Astrocyte (in vitro differentiated cells and primary cell): ENCODE data around the gene CCDC185.

Experiments used
- EZH2 ChIP-seq: IDR thresholded peaks from 2 replicates; pipeline ENCODE4 v1.6.1; 2012; ENCODE audit warnings: mild to moderate bottlenecking, low read length, inconsistent platforms; ENCODE audit not compliant: insufficient read depth
- TF ChIP-seq, protein P1 (sequence below): IDR thresholded peaks from 2 replicates; pipeline ENCODE4 v1.5.1; 2011; ENCODE audit warnings: low read depth, mild to moderate bottlenecking, inconsistent platforms, low read length, moderate library complexity; ENCODE audit not compliant: insufficient read depth

DNA sequence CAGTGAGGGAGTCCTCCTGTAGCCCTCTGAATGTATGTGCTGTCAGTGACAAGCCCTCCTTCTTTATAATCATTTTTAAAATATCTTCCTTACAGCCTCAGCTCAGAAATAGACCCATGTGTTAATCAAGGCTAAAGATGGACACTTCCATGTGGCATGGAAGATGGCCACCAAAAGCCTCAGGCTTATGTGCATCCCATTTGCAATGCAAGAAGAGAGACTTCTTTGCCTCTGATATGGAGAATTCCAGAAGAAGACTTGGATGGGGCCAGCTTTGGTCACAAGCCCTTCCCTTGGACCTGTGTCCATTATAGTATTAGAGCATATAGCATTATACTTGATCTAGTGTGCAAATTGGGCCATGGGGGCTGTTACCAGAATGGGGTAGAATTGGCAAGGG lies 18.5 kb downstream of the CCDC185 start:
- TF ChIP-seq, protein P1, sequence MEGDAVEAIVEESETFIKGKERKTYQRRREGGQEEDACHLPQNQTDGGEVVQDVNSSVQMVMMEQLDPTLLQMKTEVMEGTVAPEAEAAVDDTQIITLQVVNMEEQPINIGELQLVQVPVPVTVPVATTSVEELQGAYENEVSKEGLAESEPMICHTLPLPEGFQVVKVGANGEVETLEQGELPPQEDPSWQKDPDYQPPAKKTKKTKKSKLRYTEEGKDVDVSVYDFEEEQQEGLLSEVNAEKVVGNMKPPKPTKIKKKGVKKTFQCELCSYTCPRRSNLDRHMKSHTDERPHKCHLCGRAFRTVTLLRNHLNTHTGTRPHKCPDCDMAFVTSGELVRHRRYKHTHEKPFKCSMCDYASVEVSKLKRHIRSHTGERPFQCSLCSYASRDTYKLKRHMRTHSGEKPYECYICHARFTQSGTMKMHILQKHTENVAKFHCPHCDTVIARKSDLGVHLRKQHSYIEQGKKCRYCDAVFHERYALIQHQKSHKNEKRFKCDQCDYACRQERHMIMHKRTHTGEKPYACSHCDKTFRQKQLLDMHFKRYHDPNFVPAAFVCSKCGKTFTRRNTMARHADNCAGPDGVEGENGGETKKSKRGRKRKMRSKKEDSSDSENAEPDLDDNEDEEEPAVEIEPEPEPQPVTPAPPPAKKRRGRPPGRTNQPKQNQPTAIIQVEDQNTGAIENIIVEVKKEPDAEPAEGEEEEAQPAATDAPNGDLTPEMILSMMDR = no peak
- TF ChIP-seq EZH2 = no peak
